IMR-90 (cell line): Measurements from ENCODE around the gene GOLGA3. TPM values are rescaled to one million over a fixed set of nuclear protein-coding genes. Genes with fewer than 3 reads are reported as not detected.
"Not testable (repeated sequence)": the region's sequence is repeated elsewhere in the genome, so short reads cannot be mapped to it uniquely, and the experiment has no call there.

Experiments
- ATAC-seq: fragments of 200-7000 bp; cut with Tn5 transposase; 2 replicates; pipeline ENCODE4 v1.9.1; 2020; ENCODE audit warnings: low read depth, mild to moderate bottlenecking, moderate library complexity
- BruUV-seq: library from RNA; stranded (reverse); fragments of 400-500 nt; replicated peaks from 2 replicates; lab custom pipeline; 2021; lab: Mats Ljungman, UMichigan
- CTCF ChIA-PET: fragments of 300-600 bp; formaldehyde crosslinking; extraction: SDS; loops from one replicate; lab custom pipeline; 2021; ENCODE audit warnings: antibody characterized with exemption; lab: Yijun Ruan, JAX
- POLR2A ChIA-PET: fragments of 300-600 bp; sonication (Branson Sonifier 250); formaldehyde crosslinking; loops from one replicate; lab custom pipeline; 2022; ENCODE audit warnings: antibody characterized with exemption; ENCODE audit not compliant: unreplicated experiment; lab: Charles Lee
- DNase-seq: peaks from one replicate; pipeline ENCODE4 v3.0.0; 2013
- H2AFZ ChIP-seq: replicated peaks from 2 replicates; pipeline ENCODE3; 2013; ENCODE audit warnings: low read length, mild to moderate bottlenecking; ENCODE audit not compliant: poor library complexity
- H2AK5ac ChIP-seq: 2 replicates; pipeline ENCODE4 v1.6.1; 2013; ENCODE audit warnings: low read depth, low read length, inconsistent platforms
- H2AK9ac ChIP-seq: replicated peaks from 2 replicates; pipeline ENCODE3; 2013; ENCODE audit warnings: mild to moderate bottlenecking, low read depth, low read length, moderate library complexity; ENCODE audit not compliant: poor library complexity
- H2BK120ac ChIP-seq: 2 replicates; pipeline ENCODE4 v1.6.1; 2013; ENCODE audit warnings: low read depth, low read length, inconsistent platforms
- H2BK15ac ChIP-seq: 3 replicates; pipeline ENCODE4 v1.6.1; 2013; ENCODE audit warnings: low read depth, low read length, inconsistent platforms
- H2BK20ac ChIP-seq: 2 replicates; pipeline ENCODE4 v1.6.1; 2013; ENCODE audit warnings: low read depth, mild to moderate bottlenecking, inconsistent platforms, low read length, moderate library complexity
- H2BK5ac ChIP-seq: 2 replicates; pipeline ENCODE4 v1.6.1; 2013; ENCODE audit warnings: mild to moderate bottlenecking, low read depth, low read length, inconsistent platforms; ENCODE audit not compliant: poor library complexity, severe bottlenecking
- H3K14ac ChIP-seq: replicated peaks from 2 replicates; pipeline ENCODE4 v1.6.1; 2013; ENCODE audit warnings: low read depth, low read length, inconsistent platforms
- H3K18ac ChIP-seq: 2 replicates; pipeline ENCODE4 v1.6.1; 2013; ENCODE audit warnings: low read depth, low read length, control low read depth
- H3K23ac ChIP-seq: 2 replicates; pipeline ENCODE4 v1.6.1; 2013; ENCODE audit warnings: low read depth, low read length, inconsistent platforms
- H3K27ac ChIP-seq: 2 replicates; pipeline ENCODE4 v1.5.1; 2013; ENCODE audit warnings: mild to moderate bottlenecking, control low read depth, low read length; ENCODE audit not compliant: insufficient read depth
- H3K27me3 ChIP-seq: 2 replicates; pipeline ENCODE4 v1.6.1; 2013; ENCODE audit warnings: low read length; ENCODE audit not compliant: control insufficient read depth, insufficient read depth
- H3K36me3 ChIP-seq: 2 replicates; pipeline ENCODE4 v1.6.1; 2013; ENCODE audit warnings: low read length, mixed read lengths; ENCODE audit not compliant: control insufficient read depth, insufficient read depth
- H3K4ac ChIP-seq: 2 replicates; pipeline ENCODE4 v1.6.1; 2013; ENCODE audit warnings: low read depth, low read length, inconsistent platforms
- H3K4me1 ChIP-seq: 2 replicates; pipeline ENCODE4 v1.6.1; 2013; ENCODE audit warnings: low read length, mixed read lengths; ENCODE audit not compliant: control insufficient read depth, insufficient read depth
- H3K4me2 ChIP-seq: 2 replicates; pipeline ENCODE4 v1.6.1; 2013; ENCODE audit warnings: low read depth, mild to moderate bottlenecking, control low read depth, low read length, moderate library complexity
- H3K4me3 ChIP-seq: 2 replicates; pipeline ENCODE4 v1.5.1; 2013; ENCODE audit warnings: low read depth, mild to moderate bottlenecking, control low read depth, low read length, moderate library complexity; ENCODE audit not compliant: insufficient read depth
- H3K56ac ChIP-seq: 2 replicates; pipeline ENCODE4 v1.6.1; 2013; ENCODE audit warnings: low read length, inconsistent platforms; ENCODE audit not compliant: insufficient read depth; ENCODE audit errors: extremely low read depth
- H3K79me1 ChIP-seq, 2 experiments: 2 replicates each; pipeline ENCODE4 v1.6.1; 2013; ENCODE audit warnings: low read length in 2 of 2, inconsistent platforms in 1 of 2, low read depth in 1 of 2
- H3K9ac ChIP-seq: 2 replicates; pipeline ENCODE4 v1.6.1; 2013; ENCODE audit warnings: low read depth, low read length, control low read depth
- H3K9me1 ChIP-seq: 2 replicates; pipeline ENCODE4 v1.6.1; 2013; ENCODE audit warnings: low read length, inconsistent platforms; ENCODE audit not compliant: insufficient read depth
- H3K9me3 ChIP-seq: 2 replicates; pipeline ENCODE4 v1.6.1; 2013; ENCODE audit warnings: low read length; ENCODE audit not compliant: control insufficient read depth, insufficient read depth
- H4K20me1 ChIP-seq: 2 replicates; pipeline ENCODE4 v1.6.1; 2013; ENCODE audit warnings: low read length, inconsistent platforms; ENCODE audit not compliant: insufficient read depth
- H4K5ac ChIP-seq: 2 replicates; pipeline ENCODE4 v1.6.1; 2013; ENCODE audit warnings: mild to moderate bottlenecking, low read depth, low read length, control low read depth
- H4K8ac ChIP-seq, 2 experiments: 2 replicates each; pipeline ENCODE4 v1.6.1; 2013; ENCODE audit warnings: low read depth in 2 of 2, low read length in 2 of 2, control low read depth in 1 of 2, inconsistent platforms in 1 of 2
- H4K91ac ChIP-seq: 2 replicates; pipeline ENCODE4 v1.6.1; 2013; ENCODE audit warnings: low read depth, low read length, inconsistent platforms; ENCODE audit not compliant: insufficient read depth
- WGBS, 2 experiments: methylation state at CpG; one replicate each; pipeline versions ENCODE4 v1.1.5 to v1.1.7; 2013; ENCODE audit warnings: missing lambda C conversion rate in 2 of 2; ENCODE audit not compliant: insufficient read length in 1 of 2; ENCODE audit errors: extremely low coverage in 2 of 2; 5-methylcytosine and 5-hydroxymethylcytosine counted together
- dilution Hi-C: fragments of 300-500 bp; cut with HindIII; formaldehyde crosslinking; loops from one replicate; pipeline ENCODE4 v1.14.3; 2018; ENCODE audit warnings: low sequenced_read_pairs; ENCODE audit not compliant: unreplicated experiment
- in situ Hi-C: fragments of 300-500 bp; cut with MboI; formaldehyde crosslinking; loops from 3 replicates; pipeline ENCODE4 v1.14.3; 2019; ENCODE audit warnings: low sequenced_read_pairs, inconsistent platforms, mixed read lengths
- intact Hi-C: fragments of 100-400 bp; cut with micrococcal nuclease; formaldehyde crosslinking; loops from 2 replicates; pipeline ENCODE4 v1.10.0; 2022
- polyA plus RNA-seq, 3 experiments: library from polyadenylated mRNA; depleted of rRNA; stranded (reverse); fragments of >200 nt; gene quantifications; 2 replicates each; pipeline ENCODE4 v1.2.3, GENCODE V29; 2012; ENCODE audit warnings: low replicate concordance in 1 of 3
- total RNA-seq: library from RNA; depleted of rRNA; stranded (reverse); fragments of >200 nt; gene quantifications from 2 replicates; pipeline ENCODE4 v1.2.3, GENCODE V29; 2012

Gene GOLGA3
- total and polyA plus RNA-seq, 2 of the 4 experiments (the other 2 are of a cell fraction), result 39.6 to 99.8 TPM

GRCh38 chr12:132855211-132855610, 26.5 kb upstream of the GOLGA3 start:
- H2AK9ac ChIP-seq, H3K23ac ChIP-seq, ATAC-seq, BruUV-seq, H3K14ac ChIP-seq, CTCF ChIA-PET, H3K18ac ChIP-seq, H2BK20ac ChIP-seq, H3K56ac ChIP-seq, H3K9me1 ChIP-seq, H4K5ac ChIP-seq, H4K20me1 ChIP-seq, H3K4me3 ChIP-seq, H3K9me3 ChIP-seq, H3K4me2 ChIP-seq, H2BK120ac ChIP-seq, H3K79me1 ChIP-seq, dilution Hi-C loops, H2AFZ ChIP-seq, H4K8ac ChIP-seq, DNase-seq, POLR2A ChIA-PET, H2BK5ac ChIP-seq, intact Hi-C loops, in situ Hi-C loops, H3K9ac ChIP-seq, H3K27ac ChIP-seq, H2AK5ac ChIP-seq, H2BK15ac ChIP-seq, H3K4ac ChIP-seq, H4K91ac ChIP-seq, H3K27me3 ChIP-seq, H3K4me1 ChIP-seq: not testable (repeated sequence)
- no CpG with 5 or more reads among the region's 14 CpGs for WGBS, 2 experiments
- H3K36me3 ChIP-seq, result peaks cover 69% of the 10 kb centered on the region
